Transverse colon (tissue), 4 donors: ENCODE data around the gene SFTPA1. TPM values are rescaled to one million over a fixed set of nuclear protein-coding genes. Genes with fewer than 3 reads are reported as not detected.
"Not testable (repeated sequence)": the region's sequence is repeated elsewhere in the genome, so short reads cannot be mapped to it uniquely, and the experiment has no call there.

ENCODE experiments used
- DNase-seq: peaks from one replicate; pipeline ENCODE4 v3.0.0-alpha.2; 2019
- H3K27ac ChIP-seq, 4 donors: fragments of 200-600 bp; sonication (generic); 2 replicates each; pipeline ENCODE4 v1.5.1; 2016 to 2018; ENCODE audit warnings: inconsistent platforms in 4 of 4
- H3K27me3 ChIP-seq: fragments of 200-600 bp; sonication (generic); 2 replicates; pipeline ENCODE4 v1.5.1; 2017; ENCODE audit warnings: inconsistent platforms
- H3K36me3 ChIP-seq, 4 donors: fragments of 200-600 bp; sonication (generic); 2 replicates each; pipeline ENCODE4 v1.5.1; 2017 to 2019; ENCODE audit warnings: inconsistent platforms in 4 of 4
- H3K4me1 ChIP-seq, 4 donors: fragments of 200-600 bp; sonication (generic); 2 replicates each; pipeline ENCODE4 v1.5.1; 2017 to 2020; ENCODE audit warnings: inconsistent platforms in 4 of 4
- H3K4me3 ChIP-seq, 4 donors: fragments of 200-600 bp; sonication (generic); 1 replicate in 1 of 4; 2 replicates in 3 of 4; pipeline versions ENCODE4 v1.5.1 to v1.6.1; 2017 to 2019; ENCODE audit warnings: inconsistent platforms in 4 of 4
- H3K9me3 ChIP-seq, 2 donors: fragments of 200-600 bp; sonication (generic); 2 replicates each; pipeline ENCODE4 v1.5.1; 2017 to 2019; ENCODE audit warnings: inconsistent platforms in 2 of 2
- EP300 ChIP-seq: sonication (generic); formaldehyde crosslinking; IDR thresholded peaks from one replicate; pipeline ENCODE4 v1.6.1; 2017; ENCODE audit warnings: antibody characterized with exemption, low read depth
- POLR2A ChIP-seq: fragments of 450-650 bp; IDR thresholded peaks from one replicate; pipeline ENCODE4 v1.6.1; 2016; ENCODE audit warnings: antibody characterized with exemption, mild to moderate bottlenecking, moderate library complexity
- POLR2AphosphoS5 ChIP-seq, 3 donors: sonication (generic); formaldehyde crosslinking; IDR thresholded peaks; one replicate each; pipeline ENCODE4 v1.6.1; 2016; ENCODE audit warnings: antibody characterized with exemption in 3 of 3
- WGBS, 2 donors: methylation state at CpG; one replicate each; pipeline ENCODE4 v1.1.5; 2018; ENCODE audit warnings: low coverage in 1 of 2; 5-methylcytosine and 5-hydroxymethylcytosine counted together
- in situ Hi-C, 4 donors: fragments of 200-750 bp; cut with MboI; loops; one replicate each; pipeline versions ENCODE4 v1.15.0 to v1.15.1; 2017; ENCODE audit warnings: low sequenced_read_pairs in 3 of 4, low pct_ligation_motif_present in 1 of 4, low pct_unique_long_range_greater_than_20kb in 1 of 4
- intact Hi-C: fragments of 100-400 bp; cut with DNase I; formaldehyde crosslinking; loops from one replicate; pipeline ENCODE4 v1.15.1; 2023; ENCODE audit warnings: low total_unique reads
- total RNA-seq, 4 donors: library from RNA; depleted of rRNA; stranded (reverse); fragments of >200 nt; gene quantifications; one replicate each; pipeline ENCODE4 v1.1.0, GENCODE V29; 2016
- TF ChIP-seq, protein P1 (sequence below), 5 experiments: fragments of 200-600 bp in 3 of 5; fragments of 450-650 bp in 2 of 5; sonication (generic) in 3 of 5; IDR thresholded peaks; 1 replicate in 2 of 5; 2 replicates in 3 of 5; pipeline ENCODE4 v1.5.1; 2016 to 2017; ENCODE audit warnings: antibody characterized with exemption in 5 of 5, inconsistent platforms in 3 of 5, mild to moderate bottlenecking in 2 of 5, moderate library complexity in 1 of 5

Gene SFTPA1
- total RNA-seq, 4 donors from 2014 or later, result not detected

DNA sequence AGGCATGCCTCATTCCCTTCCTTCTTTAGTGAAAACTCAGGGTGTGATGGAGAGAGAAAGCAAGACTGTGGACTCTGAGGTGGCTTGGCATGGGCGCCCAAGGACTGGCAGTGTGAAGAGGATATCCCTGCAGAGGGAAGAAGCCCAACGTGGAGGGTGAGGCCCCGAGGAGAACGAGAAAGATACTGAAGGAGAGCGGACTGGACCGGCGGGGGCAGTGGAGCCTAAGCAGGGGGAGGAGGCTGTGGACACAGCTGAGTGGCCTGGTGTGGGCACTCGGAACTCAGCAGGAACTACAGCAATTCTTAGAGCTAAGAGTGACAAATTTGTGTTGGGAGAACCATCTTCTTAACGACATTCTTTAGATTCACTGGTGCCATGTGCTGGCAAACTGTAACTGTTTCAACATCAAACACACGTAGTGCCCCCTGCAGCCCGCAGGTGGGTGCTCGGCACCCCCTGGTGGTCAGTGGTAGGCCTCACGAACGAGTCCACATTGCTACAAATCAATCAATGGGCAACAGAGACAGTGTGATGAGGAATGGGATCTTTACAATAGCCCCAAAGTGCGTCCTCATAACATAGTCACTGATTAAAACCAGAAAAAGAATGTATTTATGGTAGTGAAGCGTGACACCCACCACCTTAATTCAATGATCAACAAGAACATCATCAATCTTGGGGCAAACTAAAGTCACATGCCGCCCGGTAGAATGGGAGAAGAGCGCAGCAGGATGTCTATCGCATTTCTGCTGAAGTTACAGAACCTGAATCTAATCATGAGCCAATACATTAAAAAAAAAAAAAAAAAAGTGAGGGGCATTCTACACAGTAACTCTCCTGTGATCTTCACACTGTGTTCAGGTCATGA is 2.0 kb upstream of the SFTPA1 start:
- no peaks in the 10 kb centered on the region for H3K9me3 ChIP-seq
- no peak overlapping the region for H3K27ac ChIP-seq
- no peak for TF ChIP-seq POLR2A
- TF ChIP-seq, protein P1, sequence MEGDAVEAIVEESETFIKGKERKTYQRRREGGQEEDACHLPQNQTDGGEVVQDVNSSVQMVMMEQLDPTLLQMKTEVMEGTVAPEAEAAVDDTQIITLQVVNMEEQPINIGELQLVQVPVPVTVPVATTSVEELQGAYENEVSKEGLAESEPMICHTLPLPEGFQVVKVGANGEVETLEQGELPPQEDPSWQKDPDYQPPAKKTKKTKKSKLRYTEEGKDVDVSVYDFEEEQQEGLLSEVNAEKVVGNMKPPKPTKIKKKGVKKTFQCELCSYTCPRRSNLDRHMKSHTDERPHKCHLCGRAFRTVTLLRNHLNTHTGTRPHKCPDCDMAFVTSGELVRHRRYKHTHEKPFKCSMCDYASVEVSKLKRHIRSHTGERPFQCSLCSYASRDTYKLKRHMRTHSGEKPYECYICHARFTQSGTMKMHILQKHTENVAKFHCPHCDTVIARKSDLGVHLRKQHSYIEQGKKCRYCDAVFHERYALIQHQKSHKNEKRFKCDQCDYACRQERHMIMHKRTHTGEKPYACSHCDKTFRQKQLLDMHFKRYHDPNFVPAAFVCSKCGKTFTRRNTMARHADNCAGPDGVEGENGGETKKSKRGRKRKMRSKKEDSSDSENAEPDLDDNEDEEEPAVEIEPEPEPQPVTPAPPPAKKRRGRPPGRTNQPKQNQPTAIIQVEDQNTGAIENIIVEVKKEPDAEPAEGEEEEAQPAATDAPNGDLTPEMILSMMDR (IDR thresholded peaks at IDR 0.05), result peak; percentile 43 to 55 (median 48)
- no peak overlapping the region for H3K4me3 ChIP-seq
- no peaks in the 10 kb centered on the region for H3K27me3 ChIP-seq
- intact Hi-C loops (no loop called here), in situ Hi-C loops (no loop called here)
- H3K4me1 ChIP-seq, result no peaks in the 10 kb centered on the region
- no peaks in the 10 kb centered on the region for H3K36me3 ChIP-seq
- peak; percentile 26 for DNase-seq
- WGBS, 2 donors, result 59 to 65% methylated on average over 6 to 20 of the region's 20 CpGs

DNA sequence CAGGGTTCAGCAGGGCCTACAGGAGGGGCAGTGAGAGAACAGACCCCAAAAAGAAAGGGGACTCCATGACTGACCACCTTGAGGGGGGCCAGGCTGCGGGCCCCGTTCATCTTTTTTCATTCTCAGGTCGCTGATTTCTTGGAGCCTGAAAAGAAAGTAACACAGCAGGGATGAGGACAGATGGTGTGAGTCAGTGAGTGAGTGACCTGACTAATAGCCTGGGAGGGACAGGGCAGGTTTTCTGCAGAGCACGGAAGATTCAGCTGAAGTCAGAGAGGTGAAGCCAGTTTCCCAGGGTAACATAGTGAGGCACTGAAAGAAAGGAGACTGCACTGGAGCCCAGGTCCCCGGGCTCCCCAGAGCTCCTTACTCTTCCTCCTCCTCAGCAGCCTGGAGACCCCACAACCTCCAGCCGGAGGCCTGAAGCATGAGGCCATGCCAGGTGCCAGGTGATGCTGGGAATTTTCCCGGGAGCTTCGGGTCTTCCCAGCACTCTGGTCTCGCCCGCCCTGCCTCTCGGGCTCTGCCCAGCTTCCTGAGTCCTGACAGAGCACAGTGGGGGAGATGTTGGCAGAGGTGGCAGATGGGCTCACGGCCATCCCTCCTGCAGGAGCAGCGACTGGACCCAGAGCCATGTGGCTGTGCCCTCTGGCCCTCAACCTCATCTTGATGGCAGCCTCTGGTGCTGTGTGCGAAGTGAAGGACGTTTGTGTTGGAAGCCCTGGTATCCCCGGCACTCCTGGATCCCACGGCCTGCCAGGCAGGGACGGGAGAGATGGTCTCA is 646 bp downstream of the SFTPA1 start:
- intact Hi-C loops, H3K27me3 ChIP-seq, H3K36me3 ChIP-seq, H3K27ac ChIP-seq, H3K4me3 ChIP-seq, DNase-seq, H3K9me3 ChIP-seq, H3K4me1 ChIP-seq: not testable (repeated sequence)
- WGBS, 2 donors, result 88% methylated on average over 8 of the region's 18 CpGs; no CpG with 5 or more reads in 1 of the 2 donors
- in situ Hi-C loops, result loop anchor here in 1 of 4 donors (5.0 kb wide), 1 partner anchor 54 kb away; no protein-coding TSS in a partner anchor

GRCh38 chr10:79615577-79615976 is 4.8 kb downstream of the SFTPA1 start:
- Histone ChIP-seq H3K27me3 (no peaks in the 10 kb centered on the region), H3K27ac (no peak overlapping the region), H3K9me3 (no peaks in the 10 kb centered on the region), H3K4me1 (no peaks in the 10 kb centered on the region), H3K4me3 (no peak overlapping the region), H3K36me3 (no peaks in the 10 kb centered on the region)
- no peak for DNase-seq
- intact Hi-C loops (no loop called here), in situ Hi-C loops (no loop called here)
- 71 to 77% methylated on average over 1 to 3 of the region's 3 CpGs for WGBS, 2 donors
- no peak for TF ChIP-seq EP300
- TF ChIP-seq POLR2A, result no peak
- TF ChIP-seq, protein P1 (IDR thresholded peaks at IDR 0.05), result no peak
- TF ChIP-seq POLR2AphosphoS5 (IDR thresholded peaks at IDR 0.05), result no peak

DNA sequence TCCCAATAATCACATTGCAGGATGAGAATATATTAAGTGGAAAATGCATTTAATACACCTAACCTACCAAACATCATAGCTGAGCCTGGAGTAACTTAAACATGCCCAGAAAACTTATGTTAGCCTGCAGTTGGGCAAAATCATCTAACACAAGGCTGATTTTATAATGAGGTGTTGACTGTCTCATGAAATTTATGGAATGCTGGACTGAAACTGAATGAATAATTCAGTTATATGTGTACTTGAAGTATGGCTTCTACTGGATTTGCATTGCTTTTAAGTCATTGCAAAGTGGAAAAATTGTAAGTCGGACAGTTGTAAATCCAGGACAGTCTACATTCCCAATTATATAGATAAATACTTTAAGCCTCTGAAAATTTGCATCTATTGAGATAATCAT is 5.4 kb downstream of the SFTPA1 start:
- intact Hi-C loops (no loop called here), in situ Hi-C loops (no loop called here)
- no peaks in the 10 kb centered on the region for H3K27me3 ChIP-seq
- H3K4me3 ChIP-seq, result no peak overlapping the region
- no peak overlapping the region for H3K27ac ChIP-seq
- 88 to 100% methylated on average over 1 of the region's 1 CpG for WGBS, 2 donors
- TF ChIP-seq POLR2A (no peak), POLR2AphosphoS5 (IDR thresholded peaks at IDR 0.05) (no peak), EP300 (no peak)
- TF ChIP-seq, protein P1 (IDR thresholded peaks at IDR 0.05), result no peak
- DNase-seq, result no peak
- no peaks in the 10 kb centered on the region for H3K36me3 ChIP-seq
- H3K9me3 ChIP-seq, result no peaks in the 10 kb centered on the region
- H3K4me1 ChIP-seq, result no peaks in the 10 kb centered on the region

GRCh38 chr10:79623663-79624062 is 12.9 kb downstream of the SFTPA1 start:
- in situ Hi-C loops, H3K4me1 ChIP-seq, H3K27me3 ChIP-seq, H3K9me3 ChIP-seq, DNase-seq, H3K4me3 ChIP-seq, intact Hi-C loops, H3K36me3 ChIP-seq, H3K27ac ChIP-seq: not testable (repeated sequence)
